ENCODE data around the gene GMDS. TPM values are rescaled to one million over a fixed set of nuclear protein-coding genes. Genes with fewer than 3 reads are reported as not detected.

The GMDS gene
- total and polyA plus RNA-seq, 2 donors (not counting 1 experiment from before 2014, with no cell fraction given) = 11.5 to 16.4 TPM

DNA sequence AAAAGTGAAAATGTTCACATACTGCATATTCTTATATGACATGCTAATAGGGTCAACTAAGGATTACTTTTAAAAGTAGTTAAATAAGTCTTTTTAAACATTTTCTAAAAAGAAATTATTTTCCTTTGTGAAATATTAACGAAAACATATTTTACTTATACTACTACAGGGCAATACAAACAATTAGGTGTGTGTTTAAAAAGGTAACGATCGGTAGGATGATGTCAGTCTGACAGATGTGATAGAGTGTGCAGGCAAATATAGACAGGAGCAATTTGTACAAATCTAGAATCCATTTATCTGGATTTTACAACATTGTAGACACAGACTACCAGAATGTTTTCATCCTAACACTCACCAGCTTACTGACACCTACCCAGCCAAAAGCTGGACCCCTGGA lies 378.2 kb downstream of the GMDS start:
- H3K79me2 ChIP-seq (ENCODE audit: control insufficient read depth, insufficient read depth, low read length) = no peaks in the 10 kb centered on the region
- no peaks in the 10 kb centered on the region for H3K9me3 Mint-ChIP-seq (ENCODE audit: insufficient read depth)
- ChIA-PET CTCF (no interaction called here), POLR2A (no interaction called here)
- H3K4me1 ChIP-seq (ENCODE audit: control insufficient read depth in 2 of 2, insufficient read depth in 2 of 2, low read length in 2 of 2) = peaks cover 12 to 22% of the 10 kb centered on the region in 2 donors
- no peaks in the 10 kb centered on the region for H4K20me1 ChIP-seq (ENCODE audit: control insufficient read depth, insufficient read depth, low read length, poor library complexity, severe bottlenecking)
- no peak overlapping the region for H3K27ac ChIP-seq (ENCODE audit: low read length in 2 of 2)
- H3K4me1 Mint-ChIP-seq = peaks cover 20% of the 10 kb centered on the region
- no peak overlapping the region for H3K4me3 Mint-ChIP-seq
- no peaks in the 10 kb centered on the region for H3K36me3 ChIP-seq (replicated peaks in 1 of 2; ENCODE audit: control extremely low read depth in 1 of 2, control insufficient read depth in 1 of 2, extremely low read depth in 1 of 2, insufficient read depth in 2 of 2, low read length in 1 of 2)
- H3K9ac ChIP-seq (ENCODE audit: low read length) = no peak overlapping the region
- no peak overlapping the region for H3K27ac Mint-ChIP-seq
- no peak overlapping the region for H3K4me2 ChIP-seq (replicated peaks; ENCODE audit: low read depth, low read length, poor library complexity, severe bottlenecking)
- no peaks in the 10 kb centered on the region for H3K27me3 Mint-ChIP-seq
- H3K9me3 ChIP-seq (ENCODE audit: control extremely low read depth in 1 of 3, control insufficient read depth in 2 of 3, insufficient read depth in 1 of 3, low read length in 2 of 3) = no peaks in the 10 kb centered on the region
- no peak overlapping the region for H3K4me3 ChIP-seq (ENCODE audit: control extremely low read depth in 1 of 5, extremely low read depth in 1 of 5, insufficient read depth in 1 of 5, low read depth in 2 of 5, low read length in 4 of 5)
- H3K27me3 ChIP-seq (replicated peaks in 1 of 4; ENCODE audit: control extremely low read depth in 1 of 4, control insufficient read depth in 3 of 4, insufficient read depth in 4 of 4, low read length in 3 of 4) = no peaks in the 10 kb centered on the region
- no peak for TF ChIP-seq EZH2 (IDR thresholded peaks at IDR 0.05; ENCODE audit: borderline replicate concordance, insufficient read depth, low read depth, low read length, poor library complexity, severe bottlenecking)
- TF ChIP-seq, protein P1, sequence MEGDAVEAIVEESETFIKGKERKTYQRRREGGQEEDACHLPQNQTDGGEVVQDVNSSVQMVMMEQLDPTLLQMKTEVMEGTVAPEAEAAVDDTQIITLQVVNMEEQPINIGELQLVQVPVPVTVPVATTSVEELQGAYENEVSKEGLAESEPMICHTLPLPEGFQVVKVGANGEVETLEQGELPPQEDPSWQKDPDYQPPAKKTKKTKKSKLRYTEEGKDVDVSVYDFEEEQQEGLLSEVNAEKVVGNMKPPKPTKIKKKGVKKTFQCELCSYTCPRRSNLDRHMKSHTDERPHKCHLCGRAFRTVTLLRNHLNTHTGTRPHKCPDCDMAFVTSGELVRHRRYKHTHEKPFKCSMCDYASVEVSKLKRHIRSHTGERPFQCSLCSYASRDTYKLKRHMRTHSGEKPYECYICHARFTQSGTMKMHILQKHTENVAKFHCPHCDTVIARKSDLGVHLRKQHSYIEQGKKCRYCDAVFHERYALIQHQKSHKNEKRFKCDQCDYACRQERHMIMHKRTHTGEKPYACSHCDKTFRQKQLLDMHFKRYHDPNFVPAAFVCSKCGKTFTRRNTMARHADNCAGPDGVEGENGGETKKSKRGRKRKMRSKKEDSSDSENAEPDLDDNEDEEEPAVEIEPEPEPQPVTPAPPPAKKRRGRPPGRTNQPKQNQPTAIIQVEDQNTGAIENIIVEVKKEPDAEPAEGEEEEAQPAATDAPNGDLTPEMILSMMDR (IDR thresholded peaks at IDR 0.05) = no peak
- no CpG with 5 or more reads among the region's 3 CpGs for WGBS (ENCODE audit: insufficient coverage)
- intact Hi-C loops (cut with micrococcal nuclease) = no loop called here
- no peak overlapping the region for H2AFZ ChIP-seq (ENCODE audit: insufficient read depth, low read depth, low read length, poor library complexity, severe bottlenecking)
- DNase-seq (no peak), ATAC-seq (ENCODE audit: low read depth) (no peak)

DNA sequence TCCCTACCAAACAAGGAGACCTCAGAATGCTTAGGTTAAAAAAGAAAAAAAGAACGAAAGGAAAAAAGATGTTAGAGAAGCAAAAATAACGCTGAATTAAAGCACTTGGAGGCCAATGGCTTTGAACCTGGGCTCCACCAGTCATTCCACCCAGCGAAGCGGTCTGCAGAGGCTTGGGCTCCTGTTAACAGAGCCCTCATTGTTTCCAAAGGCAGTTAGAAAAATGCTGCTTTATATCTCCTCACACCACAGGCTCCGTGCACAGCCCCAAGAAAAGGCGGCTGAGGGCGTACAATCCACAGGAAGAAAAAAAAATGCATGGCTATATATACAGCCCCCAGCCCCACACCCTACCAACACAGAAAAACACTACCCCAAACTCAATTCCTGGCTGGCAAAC lies 379.8 kb downstream of the GMDS start:
- peaks cover 12 to 32% of the 10 kb centered on the region in 2 donors for H3K4me1 ChIP-seq (ENCODE audit: control insufficient read depth in 2 of 2, insufficient read depth in 2 of 2, low read length in 2 of 2)
- H3K36me3 ChIP-seq (replicated peaks in 1 of 2; ENCODE audit: control extremely low read depth in 1 of 2, control insufficient read depth in 1 of 2, extremely low read depth in 1 of 2, insufficient read depth in 2 of 2, low read length in 1 of 2) = no peaks in the 10 kb centered on the region
- H3K9ac ChIP-seq (ENCODE audit: low read length) = no peak overlapping the region
- H3K9me3 ChIP-seq (ENCODE audit: control extremely low read depth in 1 of 3, control insufficient read depth in 2 of 3, insufficient read depth in 1 of 3, low read length in 2 of 3) = no peaks in the 10 kb centered on the region
- no peaks in the 10 kb centered on the region for H3K27me3 ChIP-seq (replicated peaks in 1 of 4; ENCODE audit: control extremely low read depth in 1 of 4, control insufficient read depth in 3 of 4, insufficient read depth in 4 of 4, low read length in 3 of 4)
- DNase-seq (no peak), ATAC-seq (ENCODE audit: low read depth) (no peak)
- Mint-ChIP-seq H3K27me3 (no peaks in the 10 kb centered on the region), H3K27ac (no peak overlapping the region), H3K4me1 (peaks cover 29% of the 10 kb centered on the region), H3K4me3 (no peak overlapping the region), H3K9me3 (ENCODE audit: insufficient read depth) (no peaks in the 10 kb centered on the region)
- no peak overlapping the region for H2AFZ ChIP-seq (ENCODE audit: insufficient read depth, low read depth, low read length, poor library complexity, severe bottlenecking)
- TF ChIP-seq EZH2 (IDR thresholded peaks at IDR 0.05; ENCODE audit: borderline replicate concordance, insufficient read depth, low read depth, low read length, poor library complexity, severe bottlenecking) = no peak
- TF ChIP-seq, protein P1 (IDR thresholded peaks at IDR 0.05) = no peak
- H3K79me2 ChIP-seq (ENCODE audit: control insufficient read depth, insufficient read depth, low read length) = no peaks in the 10 kb centered on the region
- CTCF ChIA-PET = no interaction called here
- intact Hi-C loops (cut with micrococcal nuclease) = no loop called here
- H3K4me3 ChIP-seq (ENCODE audit: control extremely low read depth in 1 of 5, extremely low read depth in 1 of 5, insufficient read depth in 1 of 5, low read depth in 2 of 5, low read length in 4 of 5) = no peak overlapping the region
- 96% methylated on average over 3 of the region's 7 CpGs for WGBS (ENCODE audit: insufficient coverage)
- H3K27ac ChIP-seq (ENCODE audit: low read length in 2 of 2) = no peak overlapping the region
- POLR2A ChIA-PET = no interaction called here
- no peaks in the 10 kb centered on the region for H4K20me1 ChIP-seq (ENCODE audit: control insufficient read depth, insufficient read depth, low read length, poor library complexity, severe bottlenecking)
- H3K4me2 ChIP-seq (replicated peaks; ENCODE audit: low read depth, low read length, poor library complexity, severe bottlenecking) = no peak overlapping the region
